Lower lobe of right lung (tissue), 2 donors: ENCODE results near the gene SLCO2A1. TPM values are rescaled to one million over a fixed set of nuclear protein-coding genes. Genes with fewer than 3 reads are reported as not detected.

Experiments
- ATAC-seq, 2 donors: fragments of 200-7000 bp; cut with Tn5 transposase; one replicate each; pipeline ENCODE4 v1.9.1; 2020 to 2022; ENCODE audit warnings: mild to moderate bottlenecking in 2 of 2, moderate library complexity in 2 of 2
- DNase-seq: peaks from one replicate; pipeline ENCODE4 v3.0.0-alpha.2; 2020
- H3K27ac ChIP-seq: fragments of 200-600 bp; one replicate; pipeline ENCODE4 v1.8.0; 2022
- H3K27me3 ChIP-seq: fragments of 200-600 bp; one replicate; pipeline ENCODE4 v1.8.0; 2022; ENCODE audit warnings: low read depth
- H3K36me3 ChIP-seq: fragments of 200-600 bp; one replicate; pipeline ENCODE4 v1.8.0; 2022; ENCODE audit warnings: mild to moderate bottlenecking
- H3K4me1 ChIP-seq: fragments of 200-600 bp; one replicate; pipeline ENCODE4 v1.8.0; 2022
- H3K4me3 ChIP-seq: fragments of 200-600 bp; one replicate; pipeline ENCODE4 v1.8.0; 2022; ENCODE audit warnings: mild to moderate bottlenecking
- H3K9me3 ChIP-seq: fragments of 200-600 bp; one replicate; pipeline ENCODE4 v1.8.0; 2022
- intact Hi-C: fragments of 100-400 bp; cut with DNase I; formaldehyde crosslinking; loops from one replicate; pipeline ENCODE4 v1.11.0; 2022
- total RNA-seq: library from RNA; stranded (reverse); fragmentation: NEBNext Ultra II Directional; extraction: Animal tissue kit (Norgen Biotek cat#: 25700); gene quantifications from one replicate; pipeline ENCODE4 v1.2.1, GENCODE V29; 2021
- TF ChIP-seq, protein P1 (sequence below): fragments of 200-600 bp; IDR thresholded peaks from one replicate; pipeline ENCODE4 v1.8.0; 2022; ENCODE audit warnings: antibody characterized with exemption, mild to moderate bottlenecking
- donor health status: DM: no; HTN: yes; CAD: no; lungs with severe emphysema.

Gene SLCO2A1
- total RNA-seq, 1 donor from 2014 or later = 204 TPM

DNA sequence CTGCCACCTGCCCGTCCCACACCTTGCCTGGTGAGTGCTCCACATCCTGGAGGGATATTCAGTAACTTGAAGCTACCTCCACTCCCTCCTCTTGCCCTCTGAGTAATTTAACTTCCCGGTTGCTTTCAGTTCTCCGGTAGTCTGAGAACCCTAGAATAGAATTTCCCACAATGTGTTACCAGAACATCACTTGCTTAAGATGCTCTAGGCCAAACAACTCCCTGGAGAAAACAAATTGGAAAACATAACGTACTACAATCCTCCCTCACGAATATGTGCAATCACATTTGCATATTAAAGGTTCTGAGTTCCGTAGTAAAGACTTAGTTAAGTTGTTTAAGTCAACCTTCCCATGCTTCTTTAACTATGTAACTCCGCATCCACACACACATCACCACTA, 44.8 kb downstream of the SLCO2A1 start:
- no peaks in the 10 kb centered on the region for H3K36me3 ChIP-seq
- no peak for DNase-seq
- intact Hi-C loops = no loop called here
- H3K4me3 ChIP-seq = no peak overlapping the region
- H3K4me1 ChIP-seq = peaks cover 11% of the 10 kb centered on the region
- no peak for ATAC-seq
- H3K27ac ChIP-seq = no peak overlapping the region
- no peaks in the 10 kb centered on the region for H3K27me3 ChIP-seq
- no peaks in the 10 kb centered on the region for H3K9me3 ChIP-seq
- TF ChIP-seq, protein P1, sequence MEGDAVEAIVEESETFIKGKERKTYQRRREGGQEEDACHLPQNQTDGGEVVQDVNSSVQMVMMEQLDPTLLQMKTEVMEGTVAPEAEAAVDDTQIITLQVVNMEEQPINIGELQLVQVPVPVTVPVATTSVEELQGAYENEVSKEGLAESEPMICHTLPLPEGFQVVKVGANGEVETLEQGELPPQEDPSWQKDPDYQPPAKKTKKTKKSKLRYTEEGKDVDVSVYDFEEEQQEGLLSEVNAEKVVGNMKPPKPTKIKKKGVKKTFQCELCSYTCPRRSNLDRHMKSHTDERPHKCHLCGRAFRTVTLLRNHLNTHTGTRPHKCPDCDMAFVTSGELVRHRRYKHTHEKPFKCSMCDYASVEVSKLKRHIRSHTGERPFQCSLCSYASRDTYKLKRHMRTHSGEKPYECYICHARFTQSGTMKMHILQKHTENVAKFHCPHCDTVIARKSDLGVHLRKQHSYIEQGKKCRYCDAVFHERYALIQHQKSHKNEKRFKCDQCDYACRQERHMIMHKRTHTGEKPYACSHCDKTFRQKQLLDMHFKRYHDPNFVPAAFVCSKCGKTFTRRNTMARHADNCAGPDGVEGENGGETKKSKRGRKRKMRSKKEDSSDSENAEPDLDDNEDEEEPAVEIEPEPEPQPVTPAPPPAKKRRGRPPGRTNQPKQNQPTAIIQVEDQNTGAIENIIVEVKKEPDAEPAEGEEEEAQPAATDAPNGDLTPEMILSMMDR = no peak

DNA sequence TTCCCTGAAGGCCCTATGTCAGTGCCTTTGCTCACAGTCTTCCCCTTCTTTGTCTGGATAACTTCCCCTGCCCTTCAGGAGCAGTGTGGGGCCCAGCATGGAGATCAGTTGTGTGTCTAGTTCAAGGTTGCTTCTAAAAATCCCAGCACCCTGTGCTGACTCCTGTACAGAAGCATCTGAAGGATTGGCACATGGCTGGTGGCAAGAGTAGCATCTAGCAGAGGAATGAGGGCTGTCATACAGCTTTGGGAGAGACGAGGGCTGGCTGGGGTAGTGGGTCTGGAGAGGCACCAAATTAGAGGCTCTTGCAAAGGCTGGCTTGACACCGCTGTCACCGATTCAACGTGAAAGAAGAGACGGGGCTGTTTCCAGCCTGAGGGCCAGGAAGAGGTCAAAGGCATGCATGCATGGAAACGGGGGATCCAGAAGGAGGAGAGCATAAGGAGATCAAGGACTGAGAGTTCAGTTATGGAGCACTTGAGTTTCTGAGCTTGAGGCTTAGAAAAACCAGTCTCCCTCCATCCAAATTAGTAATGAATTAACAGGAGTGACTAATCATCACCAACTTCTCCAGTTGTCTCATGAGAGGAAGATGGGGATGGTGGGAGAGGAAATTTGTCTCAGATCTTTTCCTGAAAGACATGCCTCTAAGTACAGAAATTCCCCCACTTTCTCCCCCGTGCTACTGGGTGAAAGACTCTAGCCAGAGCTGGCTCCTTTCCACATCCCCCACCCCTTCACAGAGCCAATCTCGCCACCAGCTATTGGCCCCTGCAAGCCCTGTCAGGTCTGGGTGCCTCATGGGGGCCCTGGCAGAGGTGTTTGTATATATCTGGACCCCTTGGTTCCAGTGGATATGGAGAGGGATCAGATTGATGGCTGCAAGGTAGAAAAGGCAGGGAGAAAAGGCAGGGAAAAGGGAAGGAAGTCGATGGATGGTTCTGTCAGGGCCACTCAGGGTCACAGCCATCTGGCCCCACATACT, 45.9 kb downstream of the SLCO2A1 start:
- intact Hi-C loops = no loop called here
- TF ChIP-seq, protein P1 = no peak
- H3K4me1 ChIP-seq = peaks cover 22% of the 10 kb centered on the region
- H3K27ac ChIP-seq = no peak overlapping the region
- no peaks in the 10 kb centered on the region for H3K36me3 ChIP-seq
- H3K4me3 ChIP-seq = no peak overlapping the region
- DNase-seq (no peak), ATAC-seq (no peak)
- no peaks in the 10 kb centered on the region for H3K9me3 ChIP-seq
- no peaks in the 10 kb centered on the region for H3K27me3 ChIP-seq

DNA sequence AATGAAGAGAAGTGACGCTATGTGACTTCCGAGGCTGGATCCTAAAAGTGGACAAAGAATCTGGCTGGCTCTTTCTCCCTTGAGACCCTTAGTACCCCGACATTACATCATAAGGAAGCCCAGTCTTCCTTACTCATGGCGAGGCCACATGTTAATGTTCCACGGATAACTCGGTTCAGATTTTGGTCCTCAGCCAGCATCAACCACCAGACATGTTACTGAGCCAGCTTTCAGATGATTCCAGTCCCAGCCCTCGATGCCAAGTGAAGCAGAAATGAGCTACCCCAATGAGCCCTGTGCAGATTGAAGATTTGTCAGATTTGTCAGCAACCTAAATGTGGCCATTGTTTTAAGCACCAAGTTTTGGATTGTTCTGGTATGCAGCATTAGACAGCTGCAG, 46.6 kb downstream of the SLCO2A1 start:
- TF ChIP-seq, protein P1 = no peak
- no peak for ATAC-seq
- intact Hi-C loops = no loop called here
- no peaks in the 10 kb centered on the region for H3K9me3 ChIP-seq
- H3K27me3 ChIP-seq = no peaks in the 10 kb centered on the region
- peaks cover 29% of the 10 kb centered on the region for H3K4me1 ChIP-seq
- H3K4me3 ChIP-seq = no peak overlapping the region
- no peak for DNase-seq
- no peak overlapping the region for H3K27ac ChIP-seq
- no peaks in the 10 kb centered on the region for H3K36me3 ChIP-seq

DNA sequence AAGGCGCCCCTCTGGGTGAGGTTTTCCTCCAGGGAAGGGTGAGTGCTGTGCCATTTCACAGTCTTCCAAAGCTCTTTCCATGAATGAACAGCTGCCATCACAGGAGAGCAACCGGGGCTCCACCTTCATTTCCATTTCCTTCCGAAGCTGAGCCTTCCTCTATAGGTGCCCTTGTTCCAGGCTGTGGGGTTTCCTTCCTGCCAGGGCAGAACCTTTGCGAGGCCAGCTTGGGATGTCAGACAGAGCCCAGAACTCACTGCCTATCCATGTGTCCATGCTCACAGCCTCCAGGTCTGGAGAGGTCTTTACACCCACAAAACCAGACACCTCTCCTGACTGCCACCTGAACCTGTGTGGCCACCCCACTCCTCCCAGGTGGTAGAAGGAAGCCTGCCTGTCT, 49.2 kb downstream of the SLCO2A1 start:
- TF ChIP-seq, protein P1 = no peak
- ATAC-seq (no peak), DNase-seq (no peak)
- intact Hi-C loops = no loop called here
- H3K9me3 ChIP-seq = no peaks in the 10 kb centered on the region
- H3K4me1 ChIP-seq = peaks cover 34% of the 10 kb centered on the region
- peak overlapping the region; percentile 56 for H3K27ac ChIP-seq
- H3K27me3 ChIP-seq = no peaks in the 10 kb centered on the region
- H3K4me3 ChIP-seq = no peak overlapping the region
- peaks cover 7% of the 10 kb centered on the region for H3K36me3 ChIP-seq

DNA sequence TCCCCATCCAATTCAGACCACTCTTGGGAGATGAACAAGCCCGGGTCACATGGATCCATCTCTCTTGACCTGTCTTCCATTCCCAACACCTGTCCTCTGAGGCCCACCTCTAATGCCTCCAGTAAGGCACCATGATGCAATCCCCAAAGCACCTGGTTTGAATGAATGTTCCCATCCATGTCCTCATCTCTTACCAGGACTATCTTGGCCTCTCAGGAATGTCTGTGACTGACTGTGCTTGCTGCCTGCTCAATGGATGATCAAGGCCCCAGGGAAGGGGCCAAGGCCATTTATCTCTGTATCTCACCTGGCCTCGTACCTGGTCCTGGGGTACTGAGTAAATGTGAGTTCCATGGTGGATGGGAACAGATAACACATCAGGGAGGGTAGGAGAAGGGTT, 49.7 kb downstream of the SLCO2A1 start:
- H3K4me1 ChIP-seq = peaks cover 34% of the 10 kb centered on the region
- TF ChIP-seq, protein P1 = no peak
- intact Hi-C loops = no loop called here
- peak overlapping the region; percentile 56 for H3K27ac ChIP-seq
- H3K27me3 ChIP-seq = no peaks in the 10 kb centered on the region
- H3K36me3 ChIP-seq = peaks cover 11% of the 10 kb centered on the region
- H3K9me3 ChIP-seq = no peaks in the 10 kb centered on the region
- no peak for DNase-seq
- no peak overlapping the region for H3K4me3 ChIP-seq
- ATAC-seq = no peak
